Measurements from ENCODE around the gene ZFP92. TPM values are rescaled to one million over a fixed set of nuclear protein-coding genes. Genes with fewer than 3 reads are reported as not detected.
"Not testable (repeated sequence)": the region's sequence is repeated elsewhere in the genome, so short reads cannot be mapped to it uniquely, and the experiment has no call there.

ZFP92 gene
- total RNA-seq, 1 donor from 2014 or later, result 1.6 TPM

- Mint-ChIP-seq H3K4me1 (peaks cover 6% of the 10 kb centered on the region), H3K27ac (no peak overlapping the region), H3K36me3 (ENCODE audit: low read depth) (no peaks in the 10 kb centered on the region), H3K9me3 (peaks cover 2% of the 10 kb centered on the region), H3K4me3 (no peak overlapping the region), H3K27me3 (no peaks in the 10 kb centered on the region)
- no peak for TF ChIP-seq CTCF (IDR thresholded peaks at IDR 0.05)
- ChIA-PET CTCF (no interaction called here), POLR2A (no interaction called here)
- ATAC-seq (ENCODE audit: low read depth) (no peak), DNase-seq (no peak)
- intact Hi-C loops (cut with micrococcal nuclease), result no loop called here
Measured at GRCh38 chrX:153397256-153397960, 13.9 kb upstream of the ZFP92 start.

GRCh38 chrX:153398275-153398960 is 12.9 kb upstream of the ZFP92 start:
- H3K27me3 Mint-ChIP-seq, result no peaks in the 10 kb centered on the region
- peaks cover 6% of the 10 kb centered on the region for H3K4me1 Mint-ChIP-seq
- intact Hi-C loops (cut with micrococcal nuclease), result no loop called here
- DNase-seq (no peak), ATAC-seq (ENCODE audit: low read depth) (no peak)
- POLR2A ChIA-PET, result no interaction called here
- no peak overlapping the region for H3K27ac Mint-ChIP-seq
- CTCF ChIA-PET, result no interaction called here
- peaks cover 2% of the 10 kb centered on the region for H3K9me3 Mint-ChIP-seq
- H3K4me3 Mint-ChIP-seq, result no peak overlapping the region
- TF ChIP-seq CTCF (IDR thresholded peaks at IDR 0.05), result no peak
- no peaks in the 10 kb centered on the region for H3K36me3 Mint-ChIP-seq (ENCODE audit: low read depth)

GRCh38 chrX:153400146-153401132 is 10.8 kb upstream of the ZFP92 start:
- ChIA-PET CTCF (no interaction called here), POLR2A (no interaction called here)
- no peaks in the 10 kb centered on the region for H3K27me3 Mint-ChIP-seq
- peaks cover 6% of the 10 kb centered on the region for H3K4me1 Mint-ChIP-seq
- TF ChIP-seq CTCF (IDR thresholded peaks at IDR 0.05), result no peak
- DNase-seq, result peak; percentile 29
- peaks cover 2% of the 10 kb centered on the region for H3K9me3 Mint-ChIP-seq
- intact Hi-C loops (cut with micrococcal nuclease), result no loop called here
- H3K27ac Mint-ChIP-seq, result no peak overlapping the region
- ATAC-seq (ENCODE audit: low read depth), result peak; percentile 57
- no peaks in the 10 kb centered on the region for H3K36me3 Mint-ChIP-seq (ENCODE audit: low read depth)
- H3K4me3 Mint-ChIP-seq, result no peak overlapping the region

GRCh38 chrX:153401133-153401764 is 10.0 kb upstream of the ZFP92 start, which contains the start of gene PNMA6E:
PNMA6E (minus strand) TSS chrX:153401350; CDS start chrX:153398849, 2,501 bp downstream.
- H3K36me3 Mint-ChIP-seq (ENCODE audit: low read depth), result no peaks in the 10 kb centered on the region
- H3K9me3 Mint-ChIP-seq, result peaks cover 2% of the 10 kb centered on the region
- DNase-seq (no peak), ATAC-seq (ENCODE audit: low read depth) (no peak)
- no peak for TF ChIP-seq CTCF (IDR thresholded peaks at IDR 0.05)
- H3K27me3 Mint-ChIP-seq, result no peaks in the 10 kb centered on the region
- ChIA-PET POLR2A (no interaction called here), CTCF (no interaction called here)
- intact Hi-C loops (cut with micrococcal nuclease), result no loop called here
- no peak within 1 kb of the TSS for H3K4me3 Mint-ChIP-seq
- no peak within 1 kb of the TSS for H3K27ac Mint-ChIP-seq
- peaks cover 6% of the 10 kb centered on the region for H3K4me1 Mint-ChIP-seq

GRCh38 chrX:153404333-153404732 is 6.9 kb upstream of the ZFP92 start:
- intact Hi-C loops (cut with micrococcal nuclease); ATAC-seq (ENCODE audit: low read depth); H3K4me1 Mint-ChIP-seq: not testable (repeated sequence)

More at GRCh38 chrX:153404333-153404732, 6.9 kb upstream of the ZFP92 start:
- DNase-seq; H3K36me3 Mint-ChIP-seq (ENCODE audit: low read depth); H3K27me3 Mint-ChIP-seq; CTCF ChIA-PET; H3K9me3 Mint-ChIP-seq; H3K27ac Mint-ChIP-seq; POLR2A ChIA-PET; H3K4me3 Mint-ChIP-seq: not testable (repeated sequence)

Data from activated B cell treated with CpG ODN at 0.5 μM for 24 hours (primary cell).